H1 (cell line): ENCODE results near the gene C9orf152. TPM values are rescaled to one million over a fixed set of nuclear protein-coding genes. Genes with fewer than 3 reads are reported as not detected.

Source experiments
- CTCF ChIA-PET: fragments of 300-600 bp; sonication (Branson Sonifier 250); formaldehyde crosslinking; loops from one replicate; lab custom pipeline; 2021; ENCODE audit not compliant: partially characterized antibody; lab: Charles Lee
- POLR2A ChIA-PET: fragments of 300-600 bp; sonication (Branson Sonifier 250); formaldehyde crosslinking; loops from one replicate; lab custom pipeline; 2021; ENCODE audit warnings: inconsistent platforms; ENCODE audit not compliant: partially characterized antibody; lab: Charles Lee
- DNase-seq, 2 experiments: peaks; one replicate each; pipeline versions ENCODE4 v3.0.0 to v3.0.0-alpha.2; 2010 to 2022; ENCODE audit warnings: low spot score in 2 of 2, low read depth in 1 of 2, mixed read lengths in 1 of 2
- FAIRE-seq: peaks from 2 replicates; lab custom pipeline; 2011; peaks lifted over from hg19 to GRCh38; lab: Jason Lieb, UNC
- H2AFZ ChIP-seq: 2 replicates; pipeline ENCODE4 v1.8.1; 2012; ENCODE audit warnings: low read length, inconsistent platforms
- H2AK5ac ChIP-seq: 2 replicates; pipeline ENCODE4 v1.6.1; 2013; ENCODE audit warnings: low read depth, low read length
- H2BK120ac ChIP-seq: replicated peaks from 2 replicates; pipeline ENCODE3; 2013; ENCODE audit warnings: low read depth, low read length, inconsistent platforms
- H2BK12ac ChIP-seq: 2 replicates; pipeline ENCODE4 v1.6.1; 2013; ENCODE audit warnings: low read depth, low read length
- H2BK15ac ChIP-seq: 2 replicates; pipeline ENCODE4 v1.6.1; 2013; ENCODE audit warnings: low read length
- H2BK20ac ChIP-seq: 2 replicates; pipeline ENCODE4 v1.6.1; 2013; ENCODE audit warnings: low read length
- H2BK5ac ChIP-seq: 2 replicates; pipeline ENCODE4 v1.6.1; 2013; ENCODE audit warnings: low read depth, low read length
- H3K14ac ChIP-seq: 2 replicates; pipeline ENCODE4 v1.6.1; 2013; ENCODE audit warnings: inconsistent platforms; ENCODE audit not compliant: insufficient read length
- H3K18ac ChIP-seq: 2 replicates; pipeline ENCODE4 v1.6.1; 2013; ENCODE audit warnings: low read length; ENCODE audit errors: extremely low read depth
- H3K23ac ChIP-seq: 2 replicates; pipeline ENCODE4 v1.6.1; 2013; ENCODE audit warnings: inconsistent platforms; ENCODE audit not compliant: insufficient read length
- H3K23me2 ChIP-seq: 2 replicates; pipeline ENCODE4 v1.6.1; 2013; ENCODE audit warnings: low read depth, low read length
- H3K27ac ChIP-seq: 2 replicates; pipeline ENCODE4 v1.6.1; 2011; ENCODE audit warnings: low read depth, low read length, inconsistent platforms
- H3K27me3 ChIP-seq, 4 experiments: replicated peaks in 1 of 4; 1 replicate in 1 of 4; 2 replicates in 3 of 4; pipeline versions ENCODE4 v1.6.1 to v1.8.1; 2011 to 2013; ENCODE audit warnings: low read length in 3 of 4, mild to moderate bottlenecking in 3 of 4, inconsistent platforms in 2 of 4, mixed read lengths in 2 of 4, moderate library complexity in 1 of 4; ENCODE audit not compliant: control insufficient read depth in 3 of 4, insufficient read depth in 3 of 4; ENCODE audit errors: extremely low read depth in 1 of 4
- H3K36me3 ChIP-seq, 4 experiments: 2 replicates each; pipeline versions ENCODE4 v1.6.1 to v1.8.1; 2011 to 2013; ENCODE audit warnings: mild to moderate bottlenecking in 4 of 4, low read length in 3 of 4, moderate library complexity in 2 of 4, control low read depth in 1 of 4, inconsistent platforms in 1 of 4; ENCODE audit not compliant: insufficient read depth in 4 of 4, control insufficient read depth in 2 of 4
- H3K4ac ChIP-seq: replicated peaks from 2 replicates; pipeline ENCODE3; 2013; ENCODE audit warnings: low read length, low read depth, mixed read lengths, inconsistent platforms; ENCODE audit not compliant: insufficient read length
- H3K4me1 ChIP-seq, 4 experiments: replicated peaks in 1 of 4; 1 replicate in 1 of 4; 2 replicates in 3 of 4; pipeline versions ENCODE4 v1.6.1 to v1.8.1; 2011 to 2013; ENCODE audit warnings: low read length in 3 of 4, inconsistent platforms in 2 of 4, mixed read lengths in 1 of 4; ENCODE audit not compliant: insufficient read depth in 4 of 4, control insufficient read depth in 3 of 4
- H3K4me2 ChIP-seq, 2 experiments: 2 replicates each; pipeline versions ENCODE4 v1.6.1 to v1.8.1; 2011 to 2013; ENCODE audit warnings: low read depth in 2 of 2, low read length in 2 of 2, control low read depth in 1 of 2, inconsistent platforms in 1 of 2, mild to moderate bottlenecking in 1 of 2; ENCODE audit not compliant: insufficient read depth in 1 of 2
- H3K4me3 ChIP-seq, 4 experiments: fragments of 200-600, 300-600 bp in 1 of 4; sonication (generic), shearing (Covaris generic), sonication (Bioruptor Twin) in 1 of 4; 2 replicates each; pipeline versions ENCODE4 v1.5.1 to v1.8.1; 2011 to 2016; ENCODE audit warnings: low read length in 4 of 4, low read depth in 3 of 4, control low read depth in 2 of 4, inconsistent platforms in 2 of 4, mild to moderate bottlenecking in 2 of 4, mixed read lengths in 1 of 4, moderate library complexity in 1 of 4; ENCODE audit not compliant: insufficient read depth in 2 of 4; ENCODE audit errors: extremely low read depth in 1 of 4
- H3K56ac ChIP-seq: replicated peaks from 2 replicates; pipeline ENCODE3; 2013; ENCODE audit warnings: low read depth, mild to moderate bottlenecking, mixed read lengths, low read length, inconsistent platforms; ENCODE audit not compliant: insufficient read length
- H3K79me1 ChIP-seq: 2 replicates; pipeline ENCODE4 v1.6.1; 2013; ENCODE audit warnings: low read depth, low read length, control low read depth
- H3K79me2 ChIP-seq, 2 experiments: 2 replicates each; pipeline versions ENCODE4 v1.6.1 to v1.8.1; 2012 to 2013; ENCODE audit warnings: low read length in 2 of 2, mild to moderate bottlenecking in 2 of 2, inconsistent platforms in 1 of 2; ENCODE audit not compliant: insufficient read depth in 2 of 2, control insufficient read depth in 1 of 2
- H3K9ac ChIP-seq, 4 experiments: replicated peaks in 1 of 4; 1 replicate in 1 of 4; 2 replicates in 3 of 4; pipeline versions ENCODE4 v1.6.1 to v1.8.1; 2011 to 2013; ENCODE audit warnings: low read depth in 3 of 4, low read length in 3 of 4, control low read depth in 2 of 4, mild to moderate bottlenecking in 2 of 4, moderate library complexity in 2 of 4, inconsistent platforms in 1 of 4; ENCODE audit errors: extremely low read depth in 1 of 4
- H3K9me3 ChIP-seq, 2 experiments: 2 replicates each; pipeline versions ENCODE4 v1.6.1 to v1.8.1; 2012 to 2013; ENCODE audit warnings: mild to moderate bottlenecking in 2 of 2, moderate library complexity in 2 of 2, control low read depth in 1 of 2, inconsistent platforms in 1 of 2, low read depth in 1 of 2, low read length in 1 of 2, mixed read lengths in 1 of 2; ENCODE audit not compliant: insufficient read depth in 2 of 2
- H4K20me1 ChIP-seq, 2 experiments: replicated peaks in 1 of 2; 2 replicates each; pipeline versions ENCODE3 to v1.8.1; 2011 to 2013; ENCODE audit warnings: inconsistent platforms in 2 of 2, low read length in 2 of 2, mild to moderate bottlenecking in 1 of 2; ENCODE audit not compliant: insufficient read depth in 2 of 2, control insufficient read depth in 1 of 2
- H4K5ac ChIP-seq: 2 replicates; pipeline ENCODE4 v1.6.1; 2013; ENCODE audit warnings: low read length, low read depth, mixed read lengths, inconsistent platforms; ENCODE audit not compliant: insufficient read length
- H4K8ac ChIP-seq: 2 replicates; pipeline ENCODE4 v1.8.0; 2013; ENCODE audit warnings: mild to moderate bottlenecking, moderate library complexity, low read length, inconsistent platforms; ENCODE audit not compliant: insufficient read depth; ENCODE audit errors: extremely low read depth
- H4K91ac ChIP-seq: replicated peaks from 2 replicates; pipeline ENCODE3; 2013; ENCODE audit warnings: low read length, mixed read lengths, inconsistent platforms; ENCODE audit not compliant: insufficient read length
- CEBPB ChIP-seq: IDR thresholded peaks from 2 replicates; pipeline ENCODE4 v1.6.1; 2012; ENCODE audit warnings: low read depth, low read length
- CHD1 ChIP-seq: IDR thresholded peaks from 2 replicates; pipeline ENCODE4 v1.6.1; 2012; ENCODE audit warnings: low read depth, low read length, improper control_type of control experiment
- CHD2 ChIP-seq: IDR thresholded peaks from 2 replicates; pipeline ENCODE4 v1.6.1; 2012; ENCODE audit warnings: low read length, improper control_type of control experiment
- HDAC6 ChIP-seq: IDR thresholded peaks from one replicate; pipeline ENCODE4 v1.7.1; 2012; ENCODE audit warnings: low read depth, mild to moderate bottlenecking, inconsistent platforms, low read length, moderate library complexity
- MAX ChIP-seq: IDR thresholded peaks from 2 replicates; pipeline ENCODE4 v1.6.1; 2012; ENCODE audit warnings: inconsistent platforms
- RAD21 ChIP-seq, 2 experiments: IDR thresholded peaks in 1 of 2; conservative IDR thresholded peaks in 1 of 2; 2 replicates each; pipeline ENCODE4 v1.6.1; 2011; ENCODE audit warnings: low read depth in 2 of 2, low read length in 2 of 2, improper control_type of control experiment in 1 of 2, inconsistent platforms in 1 of 2, mild to moderate bottlenecking in 1 of 2, moderate library complexity in 1 of 2
- RBBP5 ChIP-seq: IDR thresholded peaks from 2 replicates; pipeline ENCODE4 v1.7.1; 2012; ENCODE audit warnings: low read depth, mild to moderate bottlenecking, inconsistent platforms, low read length, moderate library complexity, borderline replicate concordance
- RFX5 ChIP-seq: IDR thresholded peaks from 2 replicates; pipeline ENCODE4 v1.6.1; 2011; ENCODE audit warnings: low read depth, low read length, improper control_type of control experiment, borderline replicate concordance
- SAP30 ChIP-seq: fragments of 300-600 bp; sonication (generic); IDR thresholded peaks from 2 replicates; pipeline ENCODE4 v1.7.1; 2012; ENCODE audit warnings: low read length, moderate library complexity, mild to moderate bottlenecking, inconsistent platforms; ENCODE audit not compliant: insufficient read depth, insufficient replicate concordance
- SIX5 ChIP-seq: IDR thresholded peaks from 2 replicates; pipeline ENCODE4 v1.6.1; 2011; ENCODE audit warnings: mild to moderate bottlenecking, low read depth, low read length
- SP1 ChIP-seq: IDR thresholded peaks from 2 replicates; pipeline ENCODE4 v1.6.1; 2011; ENCODE audit warnings: low read depth, low read length
- SUZ12 ChIP-seq: fragments of 200-600 bp; sonication (generic); IDR thresholded peaks from 2 replicates; pipeline ENCODE4 v1.6.1; 2012; ENCODE audit warnings: mild to moderate bottlenecking, inconsistent platforms, low read length, moderate library complexity, mixed read lengths
- TEAD4 ChIP-seq: IDR thresholded peaks from 2 replicates; pipeline ENCODE4 v1.6.1; 2012; ENCODE audit warnings: low read depth, low read length, inconsistent platforms, mixed read lengths
- WGBS, 2 experiments: shearing (Covaris generic) in 1 of 2; methylation state at CpG; one replicate each; pipeline versions ENCODE4 v1.1.6 to v1.1.7; 2013 to 2015; ENCODE audit warnings: low lambda C conversion rate in 2 of 2, mixed read lengths in 2 of 2, inconsistent platforms in 1 of 2, low coverage in 1 of 2, missing lambda C conversion rate in 1 of 2; ENCODE audit not compliant: insufficient replicate concordance in 2 of 2, insufficient coverage in 1 of 2, insufficient read length in 1 of 2; ENCODE audit errors: extremely low coverage in 1 of 2, missing lambda C conversion rate in 1 of 2; 5-methylcytosine and 5-hydroxymethylcytosine counted together
- polyA plus RNA-seq, 7 experiments: library from polyadenylated mRNA; depleted of rRNA in 3 of 7; stranded (reverse) in 5 of 7; unstranded in 2 of 7; fragments of >200 nt in 5 of 7; fragments of 200-250 nt in 2 of 7; gene quantifications; 1 replicate in 5 of 7; 2 replicates in 1 of 7; 4 replicates in 1 of 7; pipeline versions ENCODE4 v1.2.1 to v1.2.3, GENCODE V29; 2011 to 2013; ENCODE audit warnings: missing spikeins in 2 of 7, mixed read lengths in 2 of 7
- total RNA-seq: library from RNA; stranded (reverse); fragmentation: NEBNext Ultra II Directional; extraction: Animal tissue kit (Norgen Biotek cat#: 25700); gene quantifications from 2 replicates; pipeline ENCODE4 v1.2.1, GENCODE V29; 2021

Gene C9orf152
- total and polyA plus RNA-seq, 2 of the 8 experiments (the other 6 are each of a cell fraction or from before 2014, with no cell fraction given), result not detected

- Histone ChIP-seq H3K4me1 (peaks cover 0 to under 1% (median under 1%) of the 10 kb centered on the region in 4 experiments; a peak in 2 of 7 replicates), H3K23ac (no peak overlapping the region), H3K36me3 (0 out of 8 replicates have a peak, but pooled peaks cover 0 to 5% (median 0%) of the 10 kb centered on the region in 4 experiments), H3K4me3 (no peak overlapping the region), H4K8ac (no peak overlapping the region), H3K27me3 (no peaks in the 10 kb centered on the region), H3K56ac (no peak overlapping the region), H4K5ac (no peak overlapping the region), H3K18ac (no peak overlapping the region), H2BK12ac (no peak overlapping the region), H2AK5ac (no peak overlapping the region), H2BK20ac (no peak overlapping the region), H3K23me2 (no peaks in the 10 kb centered on the region), H3K27ac (no peak overlapping the region), H3K79me2 (peaks cover 0 to 46% of the 10 kb centered on the region in 2 experiments; a peak in 2 of 4 replicates), H2BK15ac (no peak overlapping the region), H4K91ac (no peak overlapping the region), H3K79me1 (no peaks in the 10 kb centered on the region), H3K4ac (no peak overlapping the region), H3K9ac (no peak overlapping the region), H3K14ac (no peak overlapping the region), H3K4me2 (no peak overlapping the region), H2BK120ac (no peak overlapping the region), H4K20me1 (peaks cover 2 to 9% of the 10 kb centered on the region in 2 experiments), H2BK5ac (no peak overlapping the region), H2AFZ (no peak overlapping the region), H3K9me3 (peaks cover 0 to 6% of the 10 kb centered on the region in 2 experiments; a peak in 1 of 4 replicates)
- DNase-seq (peak in 1 of 2 experiments; percentile 53), FAIRE-seq (peak; percentile 66)
- POLR2A ChIA-PET, result no interaction called here
- CTCF ChIA-PET, result interaction anchor here (0.7 to 5.8 kb wide), 29 partner anchors 9 to 578 kb away, joined by 3 to 55 read pairs (median 4); no protein-coding TSS in a partner anchor
- WGBS, 2 experiments, result 80% methylated on average over 3 of the region's 3 CpGs; no CpG with 5 or more reads in 1 of the 2 experiments
- TF ChIP-seq SIX5 (no peak), MAX (no peak), HDAC6 (no peak), SUZ12 (no peak), SAP30 (no peak), RFX5 (no peak), CEBPB (no peak), RBBP5 (no peak), SP1 (no peak), CHD1 (no peak), TEAD4 (no peak), CHD2 (no peak), RAD21 (IDR thresholded peaks at IDR 0.05 in 1 of 2, conservative IDR thresholded peaks at IDR 0.05 in 1 of 2; ENCODE audit: low read depth in 2 of 2, low read length in 2 of 2) (peak; percentile 95 to 96)
Observed at GRCh38 chr9:110152704-110153374, 55.1 kb downstream of the C9orf152 start.
